ENCODE results near the gene AK3. TPM values are rescaled to one million over a fixed set of nuclear protein-coding genes. Genes with fewer than 3 reads are reported as not detected.

Gene AK3
- total and polyA plus RNA-seq, 3 donors from 2014 or later, result 18.3 to 24.1 (median 23.4) TPM

DNA sequence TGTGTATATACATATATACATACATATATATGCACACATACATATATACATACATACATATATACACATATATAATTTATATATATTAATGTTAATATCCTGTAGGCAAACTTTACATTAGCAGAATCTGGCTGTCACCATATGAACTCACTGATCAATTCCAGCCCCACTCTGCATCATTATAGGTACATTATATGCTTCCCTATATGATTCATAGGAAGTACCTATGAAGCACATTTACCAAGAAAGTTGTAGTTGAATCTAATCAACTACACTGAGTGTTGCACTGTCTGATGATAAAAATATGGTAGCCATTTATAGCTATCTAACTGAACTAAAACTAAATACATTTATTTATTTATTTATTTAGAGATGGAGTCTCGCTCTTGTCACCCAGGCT lies 69.3 kb downstream of the AK3 start:
- no peaks in the 10 kb centered on the region for H3K4me1 ChIP-seq
- H3K36me3 ChIP-seq (ENCODE audit: low read depth, missing control alignments), result no peaks in the 10 kb centered on the region
- H3K9me3 ChIP-seq, result no peaks in the 10 kb centered on the region
- no peaks in the 10 kb centered on the region for H3K27me3 ChIP-seq
- TF ChIP-seq, protein P1, sequence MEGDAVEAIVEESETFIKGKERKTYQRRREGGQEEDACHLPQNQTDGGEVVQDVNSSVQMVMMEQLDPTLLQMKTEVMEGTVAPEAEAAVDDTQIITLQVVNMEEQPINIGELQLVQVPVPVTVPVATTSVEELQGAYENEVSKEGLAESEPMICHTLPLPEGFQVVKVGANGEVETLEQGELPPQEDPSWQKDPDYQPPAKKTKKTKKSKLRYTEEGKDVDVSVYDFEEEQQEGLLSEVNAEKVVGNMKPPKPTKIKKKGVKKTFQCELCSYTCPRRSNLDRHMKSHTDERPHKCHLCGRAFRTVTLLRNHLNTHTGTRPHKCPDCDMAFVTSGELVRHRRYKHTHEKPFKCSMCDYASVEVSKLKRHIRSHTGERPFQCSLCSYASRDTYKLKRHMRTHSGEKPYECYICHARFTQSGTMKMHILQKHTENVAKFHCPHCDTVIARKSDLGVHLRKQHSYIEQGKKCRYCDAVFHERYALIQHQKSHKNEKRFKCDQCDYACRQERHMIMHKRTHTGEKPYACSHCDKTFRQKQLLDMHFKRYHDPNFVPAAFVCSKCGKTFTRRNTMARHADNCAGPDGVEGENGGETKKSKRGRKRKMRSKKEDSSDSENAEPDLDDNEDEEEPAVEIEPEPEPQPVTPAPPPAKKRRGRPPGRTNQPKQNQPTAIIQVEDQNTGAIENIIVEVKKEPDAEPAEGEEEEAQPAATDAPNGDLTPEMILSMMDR (IDR thresholded peaks at IDR 0.05), result no peak
- no peak for TF ChIP-seq POLR2A (IDR thresholded peaks at IDR 0.05)
- no peak overlapping the region for H3K4me3 ChIP-seq
- DNase-seq, result no peak
- H3K27ac ChIP-seq, result no peak overlapping the region
- intact Hi-C loops (cut with DNase I; ENCODE audit: low total_unique reads), result no loop called here
- WGBS, 2 donors, result 88 to 96% methylated on average over 1 of the region's 1 CpG

DNA sequence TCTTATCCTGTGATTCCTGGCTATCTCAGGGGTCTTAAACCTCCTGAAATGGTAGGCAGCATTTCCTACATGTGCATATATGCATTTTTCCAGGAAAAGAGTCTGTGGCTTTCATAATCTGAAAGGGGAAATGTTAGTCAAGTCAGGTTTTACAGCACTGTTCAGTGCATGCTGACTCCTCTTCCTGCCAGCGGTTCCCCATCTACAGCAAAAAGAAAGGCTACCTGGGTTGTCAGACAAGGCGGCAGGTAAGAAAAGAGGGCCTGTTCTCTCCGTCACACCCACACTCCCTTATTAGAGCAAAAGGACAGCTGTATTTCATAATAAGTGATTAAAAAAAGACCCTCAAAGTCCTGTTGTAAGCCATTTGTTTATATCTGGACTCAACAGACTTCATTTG lies 70.4 kb downstream of the AK3 start:
- H3K9me3 ChIP-seq, result no peaks in the 10 kb centered on the region
- no peak overlapping the region for H3K4me3 ChIP-seq
- H3K27ac ChIP-seq, result no peak overlapping the region
- no peaks in the 10 kb centered on the region for H3K27me3 ChIP-seq
- intact Hi-C loops (cut with DNase I; ENCODE audit: low total_unique reads), result no loop called here
- WGBS, 2 donors, result 75 to 90% methylated on average over 3 of the region's 3 CpGs
- no peak for DNase-seq
- no peaks in the 10 kb centered on the region for H3K4me1 ChIP-seq
- no peaks in the 10 kb centered on the region for H3K36me3 ChIP-seq (ENCODE audit: low read depth, missing control alignments)
- TF ChIP-seq, protein P1 (IDR thresholded peaks at IDR 0.05), result no peak
- no peak for TF ChIP-seq POLR2A (IDR thresholded peaks at IDR 0.05)

DNA sequence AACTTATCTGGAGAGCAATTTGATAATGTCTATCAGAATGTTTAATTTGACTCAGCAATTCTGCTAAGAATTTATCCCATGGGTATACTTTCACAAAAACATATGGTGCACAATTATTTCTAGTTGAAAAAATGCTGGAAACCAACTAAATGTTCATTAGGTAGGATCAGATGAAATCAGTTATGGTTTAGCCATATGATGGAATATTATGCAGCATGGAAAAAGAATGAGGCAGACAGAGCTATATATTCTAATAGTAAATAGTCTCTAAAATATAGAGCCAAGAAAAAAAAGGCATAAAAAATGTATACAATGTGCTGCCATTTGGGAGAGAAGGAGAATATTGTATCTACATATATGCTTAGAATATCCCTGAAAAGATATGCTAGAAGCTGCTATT lies 71.1 kb downstream of the AK3 start:
- Histone ChIP-seq H3K27me3 (no peaks in the 10 kb centered on the region), H3K36me3 (ENCODE audit: low read depth, missing control alignments) (no peaks in the 10 kb centered on the region), H3K4me3 (no peak overlapping the region), H3K4me1 (no peaks in the 10 kb centered on the region), H3K27ac (no peak overlapping the region), H3K9me3 (no peaks in the 10 kb centered on the region)
- DNase-seq, result no peak
- TF ChIP-seq, protein P1 (IDR thresholded peaks at IDR 0.05), result no peak
- no peak for TF ChIP-seq POLR2A (IDR thresholded peaks at IDR 0.05)
- intact Hi-C loops (cut with DNase I; ENCODE audit: low total_unique reads), result no loop called here

DNA sequence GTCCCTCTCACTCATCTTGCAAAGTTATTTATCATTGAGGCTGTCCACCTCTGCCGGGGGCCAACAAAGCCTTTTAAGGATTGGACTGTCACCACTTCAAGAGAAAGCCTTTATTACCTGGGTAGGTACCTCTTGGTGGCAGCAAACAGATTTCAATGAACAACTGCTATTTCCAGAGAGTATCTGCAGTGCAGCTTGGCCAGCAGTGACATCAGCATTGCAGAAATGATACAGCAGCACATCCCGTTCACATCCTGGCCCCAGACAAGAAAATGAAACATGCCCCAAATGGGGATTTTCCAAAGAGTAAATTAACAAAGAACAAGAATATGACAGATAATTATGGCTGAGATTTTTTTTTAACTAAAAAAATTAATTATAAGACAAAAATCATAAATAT lies 72.4 kb downstream of the AK3 start:
- DNase-seq, result no peak
- intact Hi-C loops (cut with DNase I; ENCODE audit: low total_unique reads), result no loop called here
- Histone ChIP-seq H3K27me3 (no peaks in the 10 kb centered on the region), H3K9me3 (no peaks in the 10 kb centered on the region), H3K4me1 (no peaks in the 10 kb centered on the region), H3K36me3 (ENCODE audit: low read depth, missing control alignments) (no peaks in the 10 kb centered on the region), H3K27ac (no peak overlapping the region), H3K4me3 (no peak overlapping the region)
- TF ChIP-seq, protein P1 (IDR thresholded peaks at IDR 0.05), result no peak
- TF ChIP-seq POLR2A (IDR thresholded peaks at IDR 0.05), result no peak
- WGBS, 2 donors, result 68 to 85% methylated on average over 2 of the region's 2 CpGs

DNA sequence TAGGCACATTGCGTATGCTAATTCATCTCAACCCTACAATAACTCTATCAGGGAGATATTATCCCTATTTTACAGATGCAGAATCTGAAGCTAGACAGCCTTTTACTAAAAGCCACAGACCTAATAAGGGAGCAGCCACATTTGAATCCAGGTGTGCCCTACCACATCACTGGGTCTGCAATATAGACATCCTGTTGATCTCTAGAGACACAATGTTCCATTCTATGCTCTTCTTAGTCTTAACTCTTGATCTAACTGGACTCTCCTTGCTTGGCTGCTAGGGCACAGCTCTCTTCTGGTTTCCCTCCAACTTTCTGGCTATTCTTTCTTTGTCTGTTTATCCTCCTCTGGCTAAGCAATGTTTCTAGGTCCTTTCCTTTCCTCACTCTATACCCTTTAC lies 73.3 kb downstream of the AK3 start:
- Histone ChIP-seq H3K27me3 (no peaks in the 10 kb centered on the region), H3K9me3 (no peaks in the 10 kb centered on the region), H3K4me1 (no peaks in the 10 kb centered on the region), H3K27ac (no peak overlapping the region), H3K4me3 (no peak overlapping the region), H3K36me3 (ENCODE audit: low read depth, missing control alignments) (no peaks in the 10 kb centered on the region)
- intact Hi-C loops (cut with DNase I; ENCODE audit: low total_unique reads), result no loop called here
- 94 to 96% methylated on average over 1 of the region's 1 CpG for WGBS, 2 donors
- TF ChIP-seq POLR2A (IDR thresholded peaks at IDR 0.05), result no peak
- TF ChIP-seq, protein P1 (IDR thresholded peaks at IDR 0.05), result no peak
- DNase-seq, result no peak
